GM19351 (cell line): ENCODE data around the gene DNAH3.
"Not testable (repeated sequence)": the region's sequence is repeated elsewhere in the genome, so short reads cannot be mapped to it uniquely, and the experiment has no call there.

ENCODE experiments used
- ATAC-seq: cut with Tn5 transposase; IDR thresholded peaks from one replicate; pipeline ENCODE4 v1.9.1; 2021; ENCODE audit warnings: mild to moderate bottlenecking, moderate library complexity; ENCODE audit not compliant: unreplicated experiment

Gene DNAH3

GRCh38 chr16:21023509-21024202, 127.0 kb downstream of the DNAH3 start:
- ATAC-seq = no peak

DNA sequence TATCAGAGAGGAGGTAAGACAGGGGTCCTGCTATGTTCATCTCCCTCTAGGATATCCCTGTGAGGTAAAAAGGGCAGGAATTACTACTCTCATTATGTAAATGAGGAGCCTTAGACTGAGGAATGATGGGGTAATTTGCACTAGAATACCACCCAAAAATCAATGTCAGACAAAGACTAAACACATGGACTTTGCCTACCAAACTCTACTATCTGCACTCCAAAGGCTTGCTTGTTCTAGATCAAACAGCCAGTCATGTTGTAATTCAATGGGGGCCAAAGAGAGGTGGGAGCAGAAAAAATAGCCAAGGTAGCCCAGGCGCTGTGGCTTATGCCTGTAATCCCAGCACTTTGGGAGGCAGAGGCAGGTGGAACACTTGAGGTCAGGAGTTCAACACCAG, 129.3 kb downstream of the DNAH3 start:
- ATAC-seq = no peak

DNA sequence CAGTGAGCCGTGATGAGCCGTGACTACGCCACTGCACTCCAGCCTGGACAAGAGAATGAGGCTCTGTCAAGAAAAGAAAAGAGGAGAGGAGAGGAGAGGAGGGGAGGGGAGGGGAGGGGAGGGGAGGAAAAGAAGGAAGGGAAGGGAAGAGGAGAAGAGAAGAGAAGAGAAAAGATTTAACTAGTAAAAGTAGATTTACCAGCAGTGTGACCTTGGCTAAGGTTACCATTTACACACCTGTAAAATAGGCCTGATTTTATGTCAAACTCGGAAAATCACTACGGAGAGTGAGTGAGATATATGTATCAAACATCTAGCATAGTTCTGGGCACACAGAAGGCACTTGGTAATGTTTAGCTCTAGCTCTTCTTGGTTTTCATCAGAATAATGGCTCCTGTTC, 140.8 kb downstream of the DNAH3 start:
- no peak for ATAC-seq

GRCh38 chr16:21005008-21005407, 145.6 kb downstream of the DNAH3 start:
- no peak for ATAC-seq

DNA sequence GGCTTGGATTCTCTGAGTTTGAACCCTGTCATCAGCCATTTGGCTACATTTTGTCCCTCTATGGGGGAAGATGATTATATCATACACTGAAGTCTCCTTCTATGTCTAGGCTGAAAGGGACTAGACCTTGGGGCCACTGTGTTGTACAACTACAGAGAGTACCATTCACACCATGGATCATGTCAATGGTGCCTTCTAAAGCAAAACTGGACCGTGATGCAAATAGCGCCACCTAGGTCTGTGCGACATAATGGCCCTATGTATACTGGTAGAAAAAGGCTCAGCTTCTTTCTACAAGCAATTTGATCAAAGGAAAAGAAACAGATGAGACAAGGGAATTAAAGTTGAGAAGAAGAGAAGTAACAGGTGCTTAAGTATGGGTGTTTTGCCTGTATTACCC, 149.4 kb downstream of the DNAH3 start:
- no peak for ATAC-seq

DNA sequence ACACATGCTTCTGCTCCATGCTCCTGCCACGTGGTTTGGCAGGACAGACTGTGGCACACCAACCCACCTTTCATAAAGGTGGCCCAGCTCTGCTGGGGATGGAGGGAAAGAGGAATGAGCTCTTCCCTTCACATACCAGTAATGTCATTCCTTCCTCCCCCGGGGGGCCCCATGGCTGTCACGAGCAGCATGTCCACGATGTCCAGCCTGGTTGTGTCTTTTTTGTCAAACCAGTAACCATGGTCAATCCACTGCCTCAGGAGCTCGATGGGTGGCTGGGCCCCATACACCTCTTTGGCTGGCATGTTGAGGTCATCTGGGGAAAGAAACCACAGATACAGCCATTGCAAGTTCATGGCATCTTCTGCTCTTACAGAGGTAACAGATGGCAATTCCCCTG, 153.5 kb downstream of the DNAH3 start:
- ATAC-seq = no peak

- no peak for ATAC-seq
Measured at GRCh38 chr16:20995711-20996110, 154.9 kb downstream of the DNAH3 start.

GRCh38 chr16:20989496-20990070, 161.1 kb downstream of the DNAH3 start:
- ATAC-seq = not testable (repeated sequence)

- ATAC-seq = no peak
Measured at GRCh38 chr16:20987049-20987448, 163.6 kb downstream of the DNAH3 start.

GRCh38 chr16:20984019-20984418, 166.6 kb downstream of the DNAH3 start:
- no peak for ATAC-seq

GRCh38 chr16:20976576-20976975, 174.1 kb downstream of the DNAH3 start:
- no peak for ATAC-seq

DNA sequence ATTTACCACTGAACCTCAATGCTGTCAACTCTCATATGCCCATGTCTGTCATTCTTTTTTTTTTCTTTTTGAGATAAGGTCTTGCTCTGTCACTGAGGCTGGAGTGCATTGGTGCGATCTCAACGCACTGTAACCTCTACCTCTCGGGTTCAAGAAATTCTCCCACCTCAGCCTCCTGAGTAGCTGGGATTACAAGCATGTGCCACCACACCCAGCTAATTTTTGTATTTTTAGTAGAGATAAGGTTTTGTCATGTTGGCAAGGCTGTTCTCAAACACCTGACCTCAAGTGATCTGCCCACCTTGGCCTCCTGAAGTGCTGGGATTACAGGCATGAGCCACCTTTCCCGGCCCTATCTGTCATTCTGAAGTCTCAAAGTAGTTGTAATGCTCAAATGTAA, 177.4 kb downstream of the DNAH3 start:
- ATAC-seq = not testable (repeated sequence)

- ATAC-seq = no peak
Measured at GRCh38 chr16:20971401-20971800, 179.2 kb downstream of the DNAH3 start.

GRCh38 chr16:20969386-20969785, 181.3 kb downstream of the DNAH3 start:
- no peak for ATAC-seq

- ATAC-seq = no peak
Measured at GRCh38 chr16:20968765-20969164, 181.9 kb downstream of the DNAH3 start.

DNA sequence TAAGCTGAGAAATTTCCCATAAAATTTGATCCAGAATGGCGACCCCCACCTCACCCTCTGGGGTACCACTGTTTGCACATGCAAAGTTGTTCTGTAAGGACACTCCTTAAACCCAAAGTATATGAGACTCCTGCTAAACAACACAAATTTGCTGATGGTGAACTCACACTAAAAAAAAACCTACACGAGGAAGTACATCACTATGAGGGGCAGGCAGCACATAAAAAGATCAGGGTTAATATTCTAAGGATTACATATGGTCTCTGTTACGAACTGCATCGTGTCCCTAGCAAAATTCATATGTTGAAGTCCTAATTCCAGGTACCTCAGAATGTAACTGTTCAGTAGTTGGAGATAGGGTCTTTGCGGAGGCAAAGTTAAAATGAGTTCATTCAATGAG, 189.7 kb downstream of the DNAH3 start:
- ATAC-seq = no peak

DNA sequence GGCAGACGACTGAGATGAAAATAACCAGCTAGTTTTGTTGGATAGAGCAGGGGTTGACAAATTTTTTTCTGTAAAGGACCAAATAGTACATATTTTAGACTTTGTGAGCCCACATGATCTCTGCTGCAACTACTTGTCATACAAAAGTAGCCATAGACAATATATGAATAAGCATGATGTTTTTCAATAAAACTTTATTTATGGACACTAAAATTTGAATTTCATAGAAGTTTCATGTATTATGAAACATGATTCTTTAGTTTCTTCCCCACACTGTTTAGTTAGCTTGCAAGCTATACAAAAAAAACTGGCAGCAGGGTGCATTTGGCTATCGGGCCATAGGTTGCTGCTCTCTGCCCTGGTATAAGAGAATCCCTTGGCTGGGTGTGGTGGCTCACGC, 193.5 kb downstream of the DNAH3 start:
- ATAC-seq = no peak

DNA sequence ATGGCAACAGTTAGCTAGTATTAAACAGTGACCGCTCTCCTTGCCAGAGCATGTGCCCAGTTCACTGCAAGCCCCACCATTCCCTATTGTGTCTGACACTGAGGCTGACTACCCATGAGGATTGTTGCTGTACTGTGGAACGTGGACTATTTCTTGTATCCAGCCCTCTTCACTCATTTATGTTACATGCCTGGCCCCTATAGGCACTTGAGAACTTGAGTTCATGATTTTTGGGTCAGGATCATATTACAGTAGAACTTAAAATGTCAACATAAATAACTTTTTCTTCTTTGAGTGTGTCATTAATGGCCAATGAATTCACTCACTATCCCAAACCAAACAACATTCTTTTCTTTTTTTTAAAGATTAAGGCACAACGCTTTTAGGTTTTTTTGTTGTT, 194.3 kb downstream of the DNAH3 start:
- no peak for ATAC-seq

GRCh38 chr16:20954574-20954973, 196.1 kb downstream of the DNAH3 start:
- ATAC-seq = no peak

- no peak for ATAC-seq
Measured at GRCh38 chr16:20952139-20952920, 198.3 kb downstream of the DNAH3 start.

- ATAC-seq = no peak
Measured at GRCh38 chr16:20950294-20950693, 200.4 kb downstream of the DNAH3 start.

- ATAC-seq = no peak
Measured at GRCh38 chr16:20949660-20950059, 201.0 kb downstream of the DNAH3 start.
